Neural crest cell (in vitro differentiated cells): ENCODE measurements around the gene CLBA1. TPM values are rescaled to one million over a fixed set of nuclear protein-coding genes. Genes with fewer than 3 reads are reported as not detected.
A peak's percentile ranks its signal among the peaks of the same experiment; 100 is the strongest.
"Not testable (repeated sequence)": the region's sequence is repeated elsewhere in the genome, so short reads cannot be mapped to it uniquely, and the experiment has no call there.

Source experiments
- DNase-seq: peaks from one replicate; pipeline ENCODE4 v3.0.0; 2021; ENCODE audit warnings: low read depth, mixed read lengths, low spot score
- H3K27ac Mint-ChIP-seq: one replicate; pipeline ENCODE4 v1.8.0; 2021; ENCODE audit warnings: mild to moderate bottlenecking, mixed read lengths; ENCODE audit not compliant: unreplicated experiment
- H3K27me3 Mint-ChIP-seq: 2 replicates; pipeline ENCODE4 v1.8.0; 2021; ENCODE audit warnings: low read depth, mild to moderate bottlenecking, mixed read lengths
- H3K36me3 Mint-ChIP-seq: 2 replicates; pipeline ENCODE4 v1.8.0; 2021; ENCODE audit warnings: low read depth, mild to moderate bottlenecking, mixed read lengths
- H3K4me1 Mint-ChIP-seq: 2 replicates; pipeline ENCODE4 v1.8.0; 2021; ENCODE audit warnings: mixed read lengths
- H3K4me3 Mint-ChIP-seq: one replicate; pipeline ENCODE4 v1.8.0; 2021; ENCODE audit warnings: mild to moderate bottlenecking, mixed read lengths
- H3K9me3 Mint-ChIP-seq: 2 replicates; pipeline ENCODE4 v1.8.0; 2021; ENCODE audit warnings: mixed read lengths
- CTCF ChIP-seq: fragments of 200-600 bp; sonication (generic); conservative IDR thresholded peaks from 2 replicates; pipeline ENCODE4 v1.5.0; 2021; ENCODE audit warnings: antibody characterized with exemption, mild to moderate bottlenecking
- total RNA-seq: library from RNA; stranded (reverse); gene quantifications from 2 replicates; pipeline ENCODE4 v1.2.1, GENCODE V29; 2021

CLBA1 gene
- total RNA-seq, 1 donor from 2014 or later: 14.1 TPM

DNA sequence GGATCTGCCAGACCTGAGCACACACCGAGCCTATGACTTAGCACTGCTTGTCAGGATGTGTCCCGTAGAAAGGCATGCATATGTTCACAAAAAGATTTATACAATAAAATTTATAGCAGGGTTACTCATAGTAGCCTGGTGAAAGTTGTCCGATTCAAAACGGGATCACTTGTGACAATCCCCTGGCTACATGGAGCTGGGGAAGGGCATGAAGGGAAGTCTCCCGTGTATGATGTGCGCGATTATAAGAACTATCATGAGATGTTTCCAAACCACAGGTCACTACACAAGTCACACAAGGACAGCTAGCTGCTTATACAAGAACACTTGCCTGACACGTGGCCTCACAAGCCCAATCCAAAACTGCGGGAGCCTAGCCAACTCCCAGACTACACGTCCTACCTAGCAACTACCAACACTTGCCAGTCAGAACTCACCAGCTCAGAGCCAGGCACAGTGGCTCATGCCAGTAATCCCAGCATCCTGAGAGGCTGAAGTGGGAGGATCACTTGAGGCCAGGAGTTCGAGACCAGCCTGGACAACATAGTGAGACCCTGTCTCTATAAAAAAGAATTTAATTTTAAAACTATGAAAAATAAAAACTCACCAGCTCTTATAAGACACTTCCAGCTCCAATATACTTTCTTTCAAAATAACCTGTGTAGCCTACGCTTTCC lies 42.8 kb downstream of the CLBA1 start:
- TF ChIP-seq CTCF: no peak
- H3K4me3 Mint-ChIP-seq: no peak overlapping the region
- no peak for DNase-seq
- no peaks in the 10 kb centered on the region for H3K36me3 Mint-ChIP-seq
- no peaks in the 10 kb centered on the region for H3K9me3 Mint-ChIP-seq
- no peak overlapping the region for H3K27ac Mint-ChIP-seq
- H3K27me3 Mint-ChIP-seq: peaks cover 28% of the 10 kb centered on the region
- H3K4me1 Mint-ChIP-seq: peaks cover 2% of the 10 kb centered on the region

DNA sequence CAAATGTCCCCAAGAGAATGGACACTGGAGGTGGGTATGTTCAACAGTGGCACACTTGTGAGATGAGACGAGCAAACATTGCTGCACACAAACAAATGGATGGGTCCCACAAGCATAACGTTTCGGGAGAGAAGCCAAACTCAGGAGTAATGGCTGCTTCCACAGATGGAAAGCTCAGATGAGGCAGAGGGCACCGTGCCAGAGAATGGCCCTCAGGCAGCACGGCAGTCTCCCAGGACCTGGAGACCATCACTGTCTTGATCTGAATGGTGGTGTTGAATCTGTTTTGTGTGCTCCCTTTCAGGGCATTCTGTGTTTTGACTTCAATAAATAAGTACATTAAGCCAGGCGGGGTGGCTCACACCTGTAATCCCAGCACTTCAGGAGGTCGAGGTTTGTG lies 43.8 kb downstream of the CLBA1 start:
- no peaks in the 10 kb centered on the region for H3K9me3 Mint-ChIP-seq
- H3K27me3 Mint-ChIP-seq: peaks cover 39% of the 10 kb centered on the region
- no peak for DNase-seq
- no peak for TF ChIP-seq CTCF
- no peak overlapping the region for H3K4me3 Mint-ChIP-seq
- H3K27ac Mint-ChIP-seq: no peak overlapping the region
- peaks cover 10% of the 10 kb centered on the region for H3K4me1 Mint-ChIP-seq
- no peaks in the 10 kb centered on the region for H3K36me3 Mint-ChIP-seq

GRCh38 chr14:105030194-105030593 lies 44.6 kb downstream of the CLBA1 start:
- H3K36me3 Mint-ChIP-seq: no peaks in the 10 kb centered on the region
- peaks cover 12% of the 10 kb centered on the region for H3K4me1 Mint-ChIP-seq
- no peak for TF ChIP-seq CTCF
- DNase-seq: no peak
- no peaks in the 10 kb centered on the region for H3K9me3 Mint-ChIP-seq
- H3K27me3 Mint-ChIP-seq: peaks cover 46% of the 10 kb centered on the region
- no peak overlapping the region for H3K4me3 Mint-ChIP-seq
- H3K27ac Mint-ChIP-seq: no peak overlapping the region

- no peak for TF ChIP-seq CTCF
- H3K4me1 Mint-ChIP-seq: peaks cover 12% of the 10 kb centered on the region
- no peak overlapping the region for H3K27ac Mint-ChIP-seq
- H3K4me3 Mint-ChIP-seq: no peak overlapping the region
- no peak for DNase-seq
- H3K36me3 Mint-ChIP-seq: no peaks in the 10 kb centered on the region
- peaks cover 48% of the 10 kb centered on the region for H3K27me3 Mint-ChIP-seq
- H3K9me3 Mint-ChIP-seq: no peaks in the 10 kb centered on the region
Measured at GRCh38 chr14:105030836-105031396, 45.3 kb downstream of the CLBA1 start.

GRCh38 chr14:105032451-105032901 lies 46.9 kb downstream of the CLBA1 start:
- H3K27ac Mint-ChIP-seq, H3K9me3 Mint-ChIP-seq: not testable (repeated sequence)
- peaks cover 46% of the 10 kb centered on the region for H3K27me3 Mint-ChIP-seq

GRCh38 chr14:105033412-105033900 lies 47.9 kb downstream of the CLBA1 start:
- H3K36me3 Mint-ChIP-seq, H3K27ac Mint-ChIP-seq, DNase-seq, H3K9me3 Mint-ChIP-seq: not testable (repeated sequence)
- Mint-ChIP-seq H3K27me3 (peaks cover 40% of the 10 kb centered on the region), H3K4me1 (peaks cover 12% of the 10 kb centered on the region), H3K4me3 (peak overlapping the region; percentile 4)

More at GRCh38 chr14:105032451-105032901, 46.9 kb downstream of the CLBA1 start:
- H3K36me3 Mint-ChIP-seq, DNase-seq, H3K4me3 Mint-ChIP-seq: not testable (repeated sequence)
- peaks cover 12% of the 10 kb centered on the region for H3K4me1 Mint-ChIP-seq
